ENCODE data around the gene TRMT2A.
"Not testable (repeated sequence)": the region's sequence is repeated elsewhere in the genome, so short reads cannot be mapped to it uniquely, and the experiment has no call there.

The TRMT2A gene, protein sequence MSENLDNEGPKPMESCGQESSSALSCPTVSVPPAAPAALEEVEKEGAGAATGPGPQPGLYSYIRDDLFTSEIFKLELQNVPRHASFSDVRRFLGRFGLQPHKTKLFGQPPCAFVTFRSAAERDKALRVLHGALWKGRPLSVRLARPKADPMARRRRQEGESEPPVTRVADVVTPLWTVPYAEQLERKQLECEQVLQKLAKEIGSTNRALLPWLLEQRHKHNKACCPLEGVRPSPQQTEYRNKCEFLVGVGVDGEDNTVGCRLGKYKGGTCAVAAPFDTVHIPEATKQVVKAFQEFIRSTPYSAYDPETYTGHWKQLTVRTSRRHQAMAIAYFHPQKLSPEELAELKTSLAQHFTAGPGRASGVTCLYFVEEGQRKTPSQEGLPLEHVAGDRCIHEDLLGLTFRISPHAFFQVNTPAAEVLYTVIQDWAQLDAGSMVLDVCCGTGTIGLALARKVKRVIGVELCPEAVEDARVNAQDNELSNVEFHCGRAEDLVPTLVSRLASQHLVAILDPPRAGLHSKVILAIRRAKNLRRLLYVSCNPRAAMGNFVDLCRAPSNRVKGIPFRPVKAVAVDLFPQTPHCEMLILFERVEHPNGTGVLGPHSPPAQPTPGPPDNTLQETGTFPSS

GRCh38 chr22:20116951-20117632, at the start of gene TRMT2A:
TSS of gene TRMT2A (minus strand) at chr22:20117226. CDS start at chr22:20116906, 320 bp downstream.
- DNase-seq, result peak; percentile 74 to 98 (median 95)

DNA sequence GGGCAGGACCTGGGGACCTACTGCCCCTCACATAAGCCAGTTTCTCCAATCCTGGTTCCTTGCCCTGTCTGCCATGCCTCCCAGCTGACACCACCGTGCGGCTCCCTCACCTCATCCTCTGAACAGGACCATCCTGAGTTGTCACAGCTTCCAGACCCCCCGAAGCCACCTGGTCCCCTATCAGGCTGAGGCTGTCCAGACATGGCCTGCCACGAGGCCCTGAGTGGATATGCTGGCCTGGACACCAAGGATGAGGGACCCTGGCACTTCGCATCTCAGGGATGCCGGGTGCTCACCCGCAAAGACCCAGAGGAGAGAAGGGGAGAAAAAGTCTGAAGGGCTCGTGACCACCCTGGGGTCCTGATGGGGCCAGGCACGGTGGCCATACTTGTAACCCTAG, 49.7 kb upstream of the TRMT2A start:
- DNase-seq, result no peak

DNA sequence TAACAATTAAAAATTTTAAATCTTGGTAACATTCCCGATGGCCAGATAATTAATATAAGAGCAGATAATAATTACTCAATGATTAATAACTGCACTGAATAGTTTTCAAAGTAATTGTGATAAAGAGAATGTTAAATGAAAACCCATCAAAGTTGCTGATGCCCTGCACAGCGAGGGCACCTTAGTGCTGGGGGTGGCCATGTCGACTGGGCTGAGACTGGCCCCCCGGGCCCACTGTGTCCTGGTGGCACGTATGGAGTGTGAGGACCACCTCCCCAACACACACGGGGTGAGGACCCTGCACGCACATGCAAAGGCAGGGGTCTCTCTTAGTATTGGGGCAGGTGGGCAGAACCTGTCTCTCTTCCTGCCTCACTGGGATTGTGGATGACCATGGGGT, 48.9 kb upstream of the TRMT2A start:
- DNase-seq, result no peak

- DNase-seq, result no peak
Measured at GRCh38 chr22:20165421-20165820, 48.4 kb upstream of the TRMT2A start.

GRCh38 chr22:20164863-20165262, 47.8 kb upstream of the TRMT2A start:
- DNase-seq, result no peak

- no peak for DNase-seq
Measured at GRCh38 chr22:20160041-20160440, 43.0 kb upstream of the TRMT2A start.

DNA sequence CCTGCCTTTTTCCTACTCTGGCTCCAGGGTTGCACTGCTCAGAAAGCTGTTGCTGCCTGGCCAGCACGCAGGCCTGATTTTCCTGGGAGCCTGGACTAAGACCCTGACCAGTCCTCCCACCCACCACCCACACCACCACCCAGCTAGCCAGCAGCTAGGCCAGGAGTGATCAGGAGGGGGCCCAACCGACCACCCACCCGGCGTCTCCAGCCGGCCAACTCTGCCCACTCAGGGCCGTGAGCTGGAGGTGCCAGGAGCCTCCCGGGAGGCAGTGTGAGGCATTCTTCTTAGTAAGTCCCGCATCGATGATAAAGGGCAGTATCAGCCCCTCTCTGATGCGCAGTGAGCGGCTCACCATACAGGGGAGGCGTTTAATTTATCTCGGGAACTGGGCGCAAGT, 42.5 kb upstream of the TRMT2A start:
- not testable (repeated sequence) for DNase-seq

DNA sequence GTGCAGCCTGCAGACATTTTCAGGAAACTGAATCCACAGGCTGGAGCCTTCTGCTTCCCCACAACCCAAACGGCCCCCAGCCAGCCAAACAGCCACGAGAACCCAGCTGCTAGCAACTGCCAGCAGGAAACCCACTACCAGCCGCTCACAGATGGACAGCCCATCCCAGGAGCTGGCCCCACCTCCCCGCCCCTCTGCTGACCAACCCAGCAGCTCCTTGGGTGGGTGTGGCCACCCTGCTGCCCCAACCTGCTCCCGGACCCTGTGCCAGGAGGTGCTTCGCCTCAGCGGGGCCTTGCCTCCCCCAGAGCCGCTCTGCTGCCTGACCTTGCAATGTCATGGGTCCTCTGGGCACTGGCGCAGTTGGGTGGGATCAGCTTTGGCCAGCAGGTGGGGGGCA, 42.0 kb upstream of the TRMT2A start:
- no peak for DNase-seq

DNA sequence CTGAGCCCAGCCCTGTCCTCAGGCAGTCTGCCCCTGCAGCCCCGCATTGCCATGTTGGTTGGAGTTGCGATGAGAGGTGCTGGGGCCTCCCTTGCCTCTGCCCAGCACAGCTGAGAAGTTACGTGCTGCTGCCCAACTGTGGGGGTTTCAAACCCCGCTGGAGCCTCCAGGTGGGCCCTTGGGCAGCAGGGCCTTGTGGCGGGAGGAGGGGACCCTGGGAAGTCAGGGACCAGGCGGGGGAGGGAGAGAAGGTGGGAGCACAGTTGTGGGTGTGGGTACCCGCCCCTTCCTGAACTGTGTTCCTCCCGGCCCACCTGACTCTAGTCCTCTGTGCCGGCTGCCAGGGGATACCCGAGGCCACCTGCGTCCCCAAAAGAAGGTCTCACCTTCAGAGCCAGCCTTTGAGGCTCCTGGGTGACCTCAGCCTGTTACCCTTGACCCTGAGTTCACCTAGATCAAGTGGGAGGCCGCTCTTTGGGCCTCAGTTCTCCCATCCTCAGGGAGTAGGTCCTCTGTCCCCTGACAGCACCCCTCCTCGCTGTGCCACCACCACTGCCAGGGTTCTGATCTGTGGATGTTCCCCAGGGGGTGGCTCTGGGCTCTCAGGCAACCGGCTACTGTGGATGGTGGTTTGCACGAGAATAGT, 41.5 kb upstream of the TRMT2A start:
- no peak for DNase-seq

- DNase-seq, result no peak
Measured at GRCh38 chr22:20157430-20158183, 40.6 kb upstream of the TRMT2A start.

GRCh38 chr22:20156611-20157429, 39.8 kb upstream of the TRMT2A start:
- peak in 52 of 56 donors; percentile 13 to 93 (median 65) for DNase-seq

DNA sequence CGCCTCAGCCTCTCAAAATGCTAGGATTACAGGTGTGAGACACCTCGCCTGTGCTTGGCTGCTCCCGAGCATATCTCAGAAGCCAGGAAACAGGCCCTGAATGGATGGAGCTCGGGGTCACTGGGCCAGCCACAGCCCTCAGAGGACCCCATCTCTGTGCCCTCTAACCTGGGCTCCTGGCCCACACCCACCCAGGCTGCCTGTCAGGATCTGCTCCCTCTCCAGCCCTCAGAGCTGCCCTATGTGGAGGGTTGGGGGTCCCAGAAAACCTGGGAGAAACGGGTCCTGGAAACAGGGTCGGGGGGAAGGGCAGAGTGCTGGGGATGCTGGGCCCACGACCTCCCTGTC, 39.0 kb upstream of the TRMT2A start:
- DNase-seq, result no peak

- peak in 49 of 56 donors; percentile 7 to 79 (median 43) for DNase-seq
Measured at GRCh38 chr22:20155330-20156041, 38.5 kb upstream of the TRMT2A start.

- no peak for DNase-seq
Measured at GRCh38 chr22:20154602-20155187, 37.7 kb upstream of the TRMT2A start.

GRCh38 chr22:20153945-20154344, 36.9 kb upstream of the TRMT2A start:
- DNase-seq, result no peak

GRCh38 chr22:20152464-20152890, 35.5 kb upstream of the TRMT2A start:
- no peak for DNase-seq

GRCh38 chr22:20151276-20151588, 34.2 kb upstream of the TRMT2A start:
- DNase-seq, result no peak

DNA sequence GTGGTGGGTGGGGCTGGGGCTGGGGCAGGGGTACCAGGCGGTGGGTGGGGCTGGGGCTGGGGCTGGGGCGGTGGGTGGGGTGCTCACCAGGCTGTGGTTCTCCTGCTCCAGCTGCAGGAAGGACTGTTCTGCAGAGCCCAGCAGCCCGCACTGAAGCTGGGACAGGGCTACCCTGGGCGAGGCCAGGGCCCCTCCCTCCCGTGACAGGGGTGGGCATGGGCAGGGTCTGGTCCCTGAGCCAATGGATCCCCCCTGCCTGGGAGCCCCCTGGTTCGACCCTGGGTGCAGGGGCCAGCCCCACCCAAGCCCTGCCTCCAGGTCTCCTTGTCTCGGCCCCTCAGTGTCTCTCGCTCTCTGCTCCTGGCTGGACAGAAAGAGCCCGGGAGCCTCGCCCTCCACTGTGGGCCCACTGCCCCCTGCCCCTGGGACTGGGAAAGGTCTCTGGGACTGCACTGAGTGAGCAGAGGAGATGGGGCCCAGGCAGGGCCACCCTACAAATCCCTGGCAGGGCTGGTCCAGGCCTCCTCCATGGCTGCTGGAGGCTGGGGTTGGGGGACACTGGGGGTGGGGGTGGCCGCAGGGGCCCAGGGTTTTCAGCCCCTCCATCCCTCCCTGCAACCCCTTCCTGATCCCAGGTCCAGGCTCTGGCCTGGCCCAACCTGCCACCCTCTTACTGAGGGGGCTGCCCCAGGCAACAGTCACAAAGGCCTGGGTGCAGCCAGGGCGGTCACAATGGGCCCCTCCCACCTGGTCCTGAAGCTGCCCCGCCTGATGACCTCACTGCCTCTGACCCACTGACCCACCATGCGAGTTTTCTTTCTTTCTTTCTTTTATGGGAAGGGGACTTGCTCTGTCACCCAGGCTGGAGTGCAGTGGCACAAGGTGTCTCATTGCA, 33.6 kb upstream of the TRMT2A start, which contains the start of gene CCDC188:
TSS of gene CCDC188 (minus strand) at position 675 of the 895 bp plus-strand sequence. CDS start at position 606, 69 bp downstream.
- DNase-seq, result no peak

Measured in nucleus accumbens (tissue), 56 donors.